HEK293 (cell line): ENCODE measurements around the gene ARV1.
A peak's percentile ranks its signal among the peaks of the same experiment; 100 is the strongest.

Experiments used
- CTCF ChIA-PET: fragments of 350-600 bp; formaldehyde crosslinking; extraction: SDS; loops from one replicate; lab custom pipeline; 2021; ENCODE audit warnings: antibody characterized with exemption; lab: Yijun Ruan, JAX
- POLR2A ChIA-PET: fragments of 300-600 bp; formaldehyde crosslinking; extraction: SDS; loops from one replicate; lab custom pipeline; 2020; ENCODE audit warnings: antibody characterized with exemption, inconsistent platforms; lab: Yijun Ruan, JAX
- H3K27ac ChIP-seq: fragments of 200-500 bp; sonication (Bioruptor generic); 2 replicates; pipeline ENCODE4 v1.5.1; 2014; ENCODE audit warnings: low read depth, low read length, control low read depth, inconsistent platforms; ENCODE audit errors: extremely low read depth
- H3K36me3 ChIP-seq, 2 experiments: fragments of 200-500 bp in 1 of 2; sonication (Bioruptor generic) in 1 of 2; 1 replicate in 1 of 2; 2 replicates in 1 of 2; pipeline ENCODE4 v1.5.1; 2014 to 2017; ENCODE audit warnings: inconsistent platforms in 2 of 2, low read length in 2 of 2; ENCODE audit not compliant: control insufficient read depth in 2 of 2, insufficient read depth in 1 of 2
- H3K4me1 ChIP-seq: fragments of 200-500 bp; sonication (Bioruptor generic); 2 replicates; pipeline ENCODE4 v1.5.1; 2014; ENCODE audit warnings: mild to moderate bottlenecking, low read length, inconsistent platforms; ENCODE audit not compliant: control insufficient read depth, insufficient read depth
- H3K4me3 ChIP-seq: 2 replicates; pipeline ENCODE4 v1.5.1; 2011; ENCODE audit warnings: low read depth, mild to moderate bottlenecking, control low read depth, low read length, moderate library complexity
- H3K9me3 ChIP-seq: fragments of 200-500 bp; sonication (Bioruptor generic); 2 replicates; pipeline ENCODE4 v1.5.1; 2014; ENCODE audit warnings: low read depth, low read length, inconsistent platforms; ENCODE audit not compliant: control insufficient read depth, insufficient read depth
- GLI4 ChIP-seq: fragments of 450-650 bp; formaldehyde crosslinking; IDR thresholded peaks from 2 replicates; pipeline ENCODE4 v1.5.1; 2016; ENCODE audit warnings: missing biosample characterization, missing genetic modification characterization
- HOXD13 ChIP-seq: sonication (generic); formaldehyde crosslinking; IDR thresholded peaks from 2 replicates; pipeline ENCODE4 v1.8.0; 2022; ENCODE audit warnings: missing genetic modification reagents, borderline replicate concordance
- KLF16 ChIP-seq: fragments of 450-650 bp; formaldehyde crosslinking; IDR thresholded peaks from 2 replicates; pipeline ENCODE4 v1.5.1; 2017; ENCODE audit warnings: missing biosample characterization, missing genetic modification characterization
- OSR2 ChIP-seq: fragments of 450-650 bp; formaldehyde crosslinking; IDR thresholded peaks from 2 replicates; pipeline ENCODE4 v1.5.1; 2016; ENCODE audit warnings: missing biosample characterization, missing genetic modification characterization
- PRDM10 ChIP-seq: fragments of 450-650 bp; formaldehyde crosslinking; IDR thresholded peaks from 2 replicates; pipeline ENCODE4 v1.5.1; 2016; ENCODE audit warnings: missing biosample characterization, missing genetic modification characterization
- ZFHX2 ChIP-seq: fragments of 450-650 bp; formaldehyde crosslinking; conservative IDR thresholded peaks from 2 replicates; pipeline ENCODE4 v1.5.1; 2016; ENCODE audit warnings: missing biosample characterization, missing genetic modification characterization
- ZNF175 ChIP-seq: fragments of 450-650 bp; formaldehyde crosslinking; IDR thresholded peaks from 2 replicates; pipeline ENCODE4 v1.5.1; 2016; ENCODE audit warnings: missing biosample characterization, missing genetic modification characterization
- ZNF211 ChIP-seq: fragments of 450-650 bp; formaldehyde crosslinking; IDR thresholded peaks from 2 replicates; pipeline ENCODE4 v1.5.1; 2016; ENCODE audit warnings: low read depth, missing biosample characterization, missing genetic modification characterization
- ZNF302 ChIP-seq: fragments of 450-650 bp; formaldehyde crosslinking; IDR thresholded peaks from 2 replicates; pipeline ENCODE4 v1.5.1; 2016; ENCODE audit warnings: missing biosample characterization, missing genetic modification characterization, low read depth
- ZNF324 ChIP-seq: fragments of 450-650 bp; formaldehyde crosslinking; IDR thresholded peaks from 2 replicates; pipeline ENCODE4 v1.5.1; 2016; ENCODE audit warnings: missing biosample characterization, missing genetic modification characterization
- ZNF423 ChIP-seq: fragments of 450-650 bp; formaldehyde crosslinking; IDR thresholded peaks from 2 replicates; pipeline ENCODE4 v1.5.1; 2016; ENCODE audit warnings: missing biosample characterization, missing genetic modification characterization
- ZNF580 ChIP-seq: fragments of 450-650 bp; formaldehyde crosslinking; IDR thresholded peaks from 2 replicates; pipeline ENCODE4 v1.5.1; 2016; ENCODE audit warnings: missing biosample characterization, missing genetic modification characterization
- ZNF639 ChIP-seq: fragments of 450-650 bp; formaldehyde crosslinking; IDR thresholded peaks from 2 replicates; pipeline ENCODE4 v1.5.1; 2016; ENCODE audit warnings: missing biosample characterization, missing genetic modification characterization
- ZNF768 ChIP-seq: fragments of 450-650 bp; formaldehyde crosslinking; IDR thresholded peaks from 2 replicates; pipeline ENCODE4 v1.5.1; 2018; ENCODE audit warnings: missing biosample characterization, mild to moderate bottlenecking, missing genetic modification characterization
- ZNF785 ChIP-seq: fragments of 450-650 bp; formaldehyde crosslinking; IDR thresholded peaks from 2 replicates; pipeline ENCODE4 v1.5.1; 2016; ENCODE audit warnings: missing biosample characterization, missing genetic modification characterization
- ZNF792 ChIP-seq: fragments of 450-650 bp; formaldehyde crosslinking; IDR thresholded peaks from 2 replicates; pipeline ENCODE4 v1.5.1; 2016; ENCODE audit warnings: missing biosample characterization, missing genetic modification characterization
- TF ChIP-seq, protein P1 (sequence below): fragments of 450-650 bp; formaldehyde crosslinking; IDR thresholded peaks from 2 replicates; pipeline ENCODE4 v1.5.1; 2016; ENCODE audit warnings: missing biosample characterization, missing genetic modification characterization

ARV1 gene

GRCh38 chr1:230977761-230978490 lies 968 bp upstream of the ARV1 start (continued):
- TF ChIP-seq KLF16 (tag by site-specific recombination): peak; percentile 73
- TF ChIP-seq ZNF175 (tag by site-specific recombination): no peak
- TF ChIP-seq ZFHX2 (tag by site-specific recombination): peak; percentile 90
- no peak for TF ChIP-seq ZNF302 (tag by site-specific recombination)
- TF ChIP-seq ZNF792: no peak
- TF ChIP-seq ZNF768: no peak
- TF ChIP-seq HOXD13: no peak
- no peak for TF ChIP-seq ZNF580 (tag by site-specific recombination)
- no peak for TF ChIP-seq GLI4 (tag by site-specific recombination)
- no peak; the same call in 1 of the 2 replicates for TF ChIP-seq ZNF639 (tag by site-specific recombination)
- TF ChIP-seq, all 188 proteins: peak for 49

DNA sequence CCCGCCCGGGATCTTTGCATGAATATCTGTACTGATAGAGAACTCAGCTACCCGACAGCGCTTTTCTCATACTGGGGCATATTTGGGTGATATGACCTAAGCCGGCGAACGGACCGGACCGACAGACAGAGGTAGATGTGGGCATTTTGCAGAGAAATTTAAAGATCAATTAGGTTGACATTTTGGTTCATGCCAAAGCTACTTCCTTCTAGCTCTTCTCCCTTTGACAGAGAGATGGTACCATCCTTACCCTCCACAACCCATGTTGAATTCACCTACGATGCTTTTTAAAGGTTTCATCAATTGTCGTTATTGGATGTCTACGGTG lies 459 bp downstream of the ARV1 start:
- H3K27ac ChIP-seq: peak overlapping the region; percentile 75
- no peaks in the 10 kb centered on the region for H3K9me3 ChIP-seq
- peak; percentile 85 for TF ChIP-seq PRDM10
- TF ChIP-seq ZNF324 (tag by site-specific recombination): 0 out of 2 replicates have a peak, but pooled peaks have one; percentile 2
- no peak for TF ChIP-seq ZNF580 (tag by site-specific recombination)
- no peak for TF ChIP-seq ZNF785 (tag by site-specific recombination)
- TF ChIP-seq ZNF211 (tag by site-specific recombination): no peak
- TF ChIP-seq OSR2 (tag by site-specific recombination): no peak
- TF ChIP-seq ZNF423 (tag by site-specific recombination): 0 out of 2 replicates have a peak, but pooled peaks have one; percentile 18
- TF ChIP-seq, protein P1, sequence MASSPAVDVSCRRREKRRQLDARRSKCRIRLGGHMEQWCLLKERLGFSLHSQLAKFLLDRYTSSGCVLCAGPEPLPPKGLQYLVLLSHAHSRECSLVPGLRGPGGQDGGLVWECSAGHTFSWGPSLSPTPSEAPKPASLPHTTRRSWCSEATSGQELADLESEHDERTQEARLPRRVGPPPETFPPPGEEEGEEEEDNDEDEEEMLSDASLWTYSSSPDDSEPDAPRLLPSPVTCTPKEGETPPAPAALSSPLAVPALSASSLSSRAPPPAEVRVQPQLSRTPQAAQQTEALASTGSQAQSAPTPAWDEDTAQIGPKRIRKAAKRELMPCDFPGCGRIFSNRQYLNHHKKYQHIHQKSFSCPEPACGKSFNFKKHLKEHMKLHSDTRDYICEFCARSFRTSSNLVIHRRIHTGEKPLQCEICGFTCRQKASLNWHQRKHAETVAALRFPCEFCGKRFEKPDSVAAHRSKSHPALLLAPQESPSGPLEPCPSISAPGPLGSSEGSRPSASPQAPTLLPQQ (tag by site-specific recombination): 0 out of 2 replicates have a peak, but pooled peaks have one; percentile 1
- peak overlapping the region; percentile 61 for H3K4me3 ChIP-seq
- H3K4me1 ChIP-seq: peaks cover 6% of the 10 kb centered on the region
- peaks cover 13 to 37% of the 10 kb centered on the region in 2 experiments for H3K36me3 ChIP-seq
- POLR2A ChIA-PET: interaction anchor here (0.7 to 1.6 kb wide), 8 partner anchors 8 to 359 kb away, joined by 3 to 7 read pairs (median 4); partner anchors contain the start of genes EXOC8 and SPRTN
- CTCF ChIA-PET: interaction anchor here (0.5 to 2.1 kb wide), 13 partner anchors 10 to 1488 kb away, joined by 3 to 11 read pairs (median 4); no protein-coding TSS in a partner anchor
